GM23248 (cell line): Measurements from ENCODE around the gene TTC39A.

ENCODE experiments used
- EZH2 ChIP-seq: fragments of 200-600 bp; sonication (generic); IDR thresholded peaks from 2 replicates; pipeline ENCODE4 v1.6.1; 2018; ENCODE audit warnings: antibody characterized with exemption, mild to moderate bottlenecking; ENCODE audit not compliant: insufficient read depth, poor library complexity, severe bottlenecking
- EZH2phosphoT487 ChIP-seq: fragments of 200-600 bp; sonication (generic); IDR thresholded peaks from 2 replicates; pipeline ENCODE4 v1.6.1; 2018; ENCODE audit warnings: antibody characterized with exemption, moderate library complexity, mild to moderate bottlenecking, low read depth; ENCODE audit not compliant: insufficient read depth

DNA sequence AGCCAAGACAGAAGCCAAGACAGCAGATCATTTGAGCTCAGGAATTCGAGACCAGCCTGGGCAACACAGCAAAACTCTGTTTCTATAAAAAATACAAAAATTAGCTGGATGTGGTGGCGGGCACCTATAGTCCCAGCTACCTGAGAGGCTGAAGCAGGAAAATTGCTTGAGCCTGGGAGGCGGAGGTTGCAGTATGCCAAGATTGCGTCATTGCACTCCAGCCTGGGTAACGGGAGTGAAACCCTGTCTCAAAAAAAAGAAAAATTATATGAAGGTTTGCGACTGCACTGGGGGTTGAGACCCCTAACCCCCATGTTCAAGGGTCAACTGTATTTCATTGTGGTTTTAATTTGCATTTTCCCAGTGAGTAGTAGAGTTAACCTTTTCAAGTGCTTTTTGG lies 78.0 kb downstream of the TTC39A start:
- no peak for TF ChIP-seq EZH2phosphoT487
- TF ChIP-seq EZH2, result no peak
